ENCODE results near the gene COX7A2L. TPM values are rescaled to one million over a fixed set of nuclear protein-coding genes. Genes with fewer than 3 reads are reported as not detected.
A peak's percentile ranks its signal among the peaks of the same experiment; 100 is the strongest.

The COX7A2L gene
- total and polyA plus RNA-seq, 9 of the 15 experiments (the other 6 are each of a cell fraction or from before 2014, with no cell fraction given): 118 to 481 (median 163) TPM

- Histone ChIP-seq H3K9me1 (ENCODE audit: control insufficient read depth, insufficient read depth, low read length) (no peaks in the 10 kb centered on the region), H3K4me1 (replicated peaks in 1 of 2; ENCODE audit: control insufficient read depth in 2 of 2, insufficient read depth in 2 of 2, low read length in 2 of 2) (no peaks in the 10 kb centered on the region), H3K79me2 (ENCODE audit: control insufficient read depth, insufficient read depth, low read length) (no peaks in the 10 kb centered on the region), H3K9ac (ENCODE audit: insufficient read depth in 1 of 2, low read depth in 2 of 2, low read length in 2 of 2) (no peak overlapping the region), H3K27ac (ENCODE audit: extremely low read depth, low read depth, low read length) (no peak overlapping the region), H3K36me3 (ENCODE audit: control insufficient read depth, insufficient read depth, low read length) (no peaks in the 10 kb centered on the region), H3K9me3 (replicated peaks; ENCODE audit: control insufficient read depth, insufficient read depth, low read depth, low read length) (no peaks in the 10 kb centered on the region), H4K20me1 (replicated peaks; ENCODE audit: control insufficient read depth, insufficient read depth, low read length) (no peaks in the 10 kb centered on the region), H2AFZ (ENCODE audit: low read depth, low read length) (no peak overlapping the region), H3K4me2 (ENCODE audit: insufficient read depth, low read length) (no peak overlapping the region), H3K27me3 (ENCODE audit: control insufficient read depth in 2 of 2, insufficient read depth in 2 of 2, low read length in 2 of 2) (peaks cover 5 to 43% of the 10 kb centered on the region in 2 experiments; a peak in 3 of 5 replicates), H3K4me3 (no peak overlapping the region)
- in situ Hi-C loops (cut with MboI): no loop called here
- POLR2A ChIA-PET: no interaction called here
- no TSS peak for BruUV-seq (replicated peaks)
- TF ChIP-seq FOS (IDR thresholded peaks at IDR 0.05; ENCODE audit: extremely low read depth, insufficient read length) (no peak), SRSF9 (IDR thresholded peaks at IDR 0.05; ENCODE audit: borderline replicate concordance, low read depth, low read length) (no peak), BCL6 (CRISPR knock-in tag; IDR thresholded peaks at IDR 0.05) (no peak), ZBTB9 (CRISPR knock-in tag; IDR thresholded peaks at IDR 0.05) (no peak)
- CTCF ChIA-PET (ENCODE audit: low intra/inter-chr PET ratio): no interaction called here
- FAIRE-seq (no peak), ATAC-seq (no peak), DNase-seq (ENCODE audit: extremely low read depth in 1 of 4, low spot score in 3 of 4) (no peak)
- intact Hi-C loops (cut with micrococcal nuclease): no loop called here
- 40% methylated on average over 5 of the region's 9 CpGs for WGBS (ENCODE audit: insufficient coverage, low coverage, missing lambda C conversion rate)
Observed at GRCh38 chr2:42378415-42378814, 17.4 kb upstream of the COX7A2L start.

GRCh38 chr2:42376758-42377157 lies 15.7 kb upstream of the COX7A2L start:
- CTCF ChIA-PET (ENCODE audit: low intra/inter-chr PET ratio): no interaction called here
- H3K27ac ChIP-seq (ENCODE audit: extremely low read depth, low read depth, low read length): no peak overlapping the region

More at GRCh38 chr2:42376758-42377157, 15.7 kb upstream of the COX7A2L start:
- Histone ChIP-seq H3K27me3 (ENCODE audit: control insufficient read depth in 2 of 2, insufficient read depth in 2 of 2, low read length in 2 of 2) (peaks cover 5 to 27% of the 10 kb centered on the region in 2 experiments; a peak in 3 of 5 replicates), H3K36me3 (ENCODE audit: control insufficient read depth, insufficient read depth, low read length) (no peaks in the 10 kb centered on the region), H4K20me1 (replicated peaks; ENCODE audit: control insufficient read depth, insufficient read depth, low read length) (no peaks in the 10 kb centered on the region), H3K79me2 (ENCODE audit: control insufficient read depth, insufficient read depth, low read length) (no peaks in the 10 kb centered on the region), H3K4me1 (replicated peaks in 1 of 2; ENCODE audit: control insufficient read depth in 2 of 2, insufficient read depth in 2 of 2, low read length in 2 of 2) (no peaks in the 10 kb centered on the region), H2AFZ (ENCODE audit: low read depth, low read length) (no peak overlapping the region), H3K4me3 (no peak overlapping the region), H3K4me2 (ENCODE audit: insufficient read depth, low read length) (no peak overlapping the region), H3K9me3 (replicated peaks; ENCODE audit: control insufficient read depth, insufficient read depth, low read depth, low read length) (no peaks in the 10 kb centered on the region), H3K9me1 (ENCODE audit: control insufficient read depth, insufficient read depth, low read length) (no peaks in the 10 kb centered on the region), H3K9ac (ENCODE audit: insufficient read depth in 1 of 2, low read depth in 2 of 2, low read length in 2 of 2) (no peak overlapping the region)
- under 1% methylated on average over 7 of the region's 7 CpGs for WGBS (ENCODE audit: insufficient coverage, low coverage, missing lambda C conversion rate)
- intact Hi-C loops (cut with micrococcal nuclease) (no loop called here), in situ Hi-C loops (cut with MboI) (no loop called here)
- TF ChIP-seq MAZ (CRISPR knock-in tag; conservative IDR thresholded peaks at IDR 0.05 in 1 of 2, IDR thresholded peaks at IDR 0.05 in 1 of 2) (no peak), ZNF316 (IDR thresholded peaks at IDR 0.05) (peak; percentile 20; the same call in 1 of the 2 replicates)
- BruUV-seq (replicated peaks): no TSS peak
- FAIRE-seq: no peak
- ATAC-seq: peak; percentile 61; the same call in 2 of the 3 replicates
- POLR2A ChIA-PET: no interaction called here
- DNase-seq (ENCODE audit: extremely low read depth in 1 of 4, low spot score in 3 of 4): no peak
